ENCODE measurements around the gene CNGA1. TPM values are rescaled to one million over a fixed set of nuclear protein-coding genes. Genes with fewer than 3 reads are reported as not detected.

CNGA1 gene
- total and polyA plus RNA-seq, 2 donors (not counting 3 experiments of a cell fraction or from before 2014, with no cell fraction given) = not detected

- DNase-seq (ENCODE audit: low read depth, low spot score) (peak; percentile 56), FAIRE-seq (peak; percentile 64)
- Histone ChIP-seq H2AFZ (ENCODE audit: low read depth, low read length) (peak overlapping the region; percentile 62), H3K79me2 (ENCODE audit: control insufficient read depth, insufficient read depth, low read length) (no peaks in the 10 kb centered on the region), H3K4me3 (replicated peaks in 1 of 3; ENCODE audit: insufficient read depth in 1 of 3, low read depth in 1 of 3, low read length in 3 of 3) (peak overlapping the region; percentile 40 to 58 (median 46)), H3K36me3 (ENCODE audit: control insufficient read depth in 2 of 2, extremely low read depth in 1 of 2, insufficient read depth in 2 of 2, low read length in 2 of 2) (no peaks in the 10 kb centered on the region), H3K9me3 (replicated peaks; ENCODE audit: control insufficient read depth, insufficient read depth, low read length) (no peaks in the 10 kb centered on the region), H4K20me1 (replicated peaks; ENCODE audit: control insufficient read depth, extremely low read depth, insufficient read depth, low read length) (no peaks in the 10 kb centered on the region), H3K27me3 (ENCODE audit: control insufficient read depth in 2 of 2, insufficient read depth in 2 of 2, low read length in 2 of 2) (peaks cover 0 to 4% of the 10 kb centered on the region in 2 experiments), H3K9me1 (replicated peaks; ENCODE audit: control insufficient read depth, extremely low read depth, insufficient read depth, low read length) (no peaks in the 10 kb centered on the region), H3K4me2 (ENCODE audit: insufficient read depth, low read length) (peak overlapping the region; percentile 79), H3K27ac (ENCODE audit: insufficient read depth, low read depth, low read length) (peak overlapping the region; percentile 64), H3K9ac (replicated peaks; ENCODE audit: extremely low read depth, insufficient read depth, low read length) (peak overlapping the region; percentile 92), H3K4me1 (ENCODE audit: control insufficient read depth, extremely low read depth, insufficient read depth, low read length) (peaks cover 10% of the 10 kb centered on the region)
- TF ChIP-seq MYC (IDR thresholded peaks at IDR 0.05; ENCODE audit: low read depth, low read length) (no peak), FOS (IDR thresholded peaks at IDR 0.05; ENCODE audit: borderline replicate concordance, insufficient read depth, low read length) (peak; percentile 18)
- ChIA-PET CTCF (interaction anchor here (1.6 to 3.5 kb wide), 2 partner anchors 16 to 70 kb away, joined by 4 to 32 read pairs; no protein-coding TSS in a partner anchor), POLR2A (no interaction called here)
- dilution Hi-C loops (cut with MboI; ENCODE audit: extremely low pct_ligation_motif_present, low sequenced_read_pairs) = no loop called here
- intact Hi-C loops (cut with micrococcal nuclease) = no loop called here
- TSS peak; percentile 45 for BruUV-seq (replicated peaks)
Measured at GRCh38 chr4:48017108-48017571, 659 bp upstream of the CNGA1 start.

- peaks cover 0 to 4% of the 10 kb centered on the region in 2 experiments for H3K27me3 ChIP-seq (ENCODE audit: control insufficient read depth in 2 of 2, insufficient read depth in 2 of 2, low read length in 2 of 2)
- ChIA-PET POLR2A (no interaction called here), CTCF (interaction anchor here (0.9 to 1.2 kb wide), 3 partner anchors 25 to 77 kb away, joined by 3 to 4 read pairs (median 4); no protein-coding TSS in a partner anchor)
- no peaks in the 10 kb centered on the region for H3K36me3 ChIP-seq (ENCODE audit: control insufficient read depth in 2 of 2, extremely low read depth in 1 of 2, insufficient read depth in 2 of 2, low read length in 2 of 2)
- BruUV-seq (replicated peaks) = no TSS peak
- TF ChIP-seq CTCF (IDR thresholded peaks at IDR 0.05; ENCODE audit: extremely low read depth in 1 of 2, insufficient read depth in 1 of 2, low read depth in 1 of 2, low read length in 2 of 2) (no peak), GATA2 (IDR thresholded peaks at IDR 0.05; ENCODE audit: insufficient read depth, insufficient read length, low read depth, low read length) (no peak), FOS (IDR thresholded peaks at IDR 0.05; ENCODE audit: borderline replicate concordance, insufficient read depth, low read length) (no peak), MYC (IDR thresholded peaks at IDR 0.05; ENCODE audit: low read depth, low read length) (no peak), JUN (IDR thresholded peaks at IDR 0.05; ENCODE audit: borderline replicate concordance, insufficient read depth, insufficient read length, low read depth) (no peak), EZH2 (IDR thresholded peaks at IDR 0.05; ENCODE audit: borderline replicate concordance, low read depth, low read length, severe bottlenecking) (no peak), POLR2AphosphoS5 (IDR thresholded peaks at IDR 0.05; ENCODE audit: insufficient read depth, low read depth, low read length) (no peak), MAX (IDR thresholded peaks at IDR 0.05; ENCODE audit: insufficient read depth, insufficient read length) (no peak), POLR2A (IDR thresholded peaks at IDR 0.05; ENCODE audit: low read depth, low read length) (no peak)
- no peaks in the 10 kb centered on the region for H3K79me2 ChIP-seq (ENCODE audit: control insufficient read depth, insufficient read depth, low read length)
- dilution Hi-C loops (cut with MboI; ENCODE audit: extremely low pct_ligation_motif_present, low sequenced_read_pairs) (no loop called here), intact Hi-C loops (cut with micrococcal nuclease) (loop anchor here (1.0 kb wide), 2 partner anchors 65 to 101 kb away; partner anchors contain the start of gene NFXL1)
- FAIRE-seq (no peak), DNase-seq (ENCODE audit: low read depth, low spot score) (no peak)
- H3K4me3 ChIP-seq (replicated peaks in 1 of 3; ENCODE audit: insufficient read depth in 1 of 3, low read depth in 1 of 3, low read length in 3 of 3) = no peak overlapping the region
- H3K27ac ChIP-seq (ENCODE audit: insufficient read depth, low read depth, low read length) = no peak overlapping the region
- H3K4me1 ChIP-seq (ENCODE audit: control insufficient read depth, extremely low read depth, insufficient read depth, low read length) = peaks cover 10% of the 10 kb centered on the region
- H4K20me1 ChIP-seq (replicated peaks; ENCODE audit: control insufficient read depth, extremely low read depth, insufficient read depth, low read length) = no peaks in the 10 kb centered on the region
- no peak overlapping the region for H3K9ac ChIP-seq (replicated peaks; ENCODE audit: extremely low read depth, insufficient read depth, low read length)
- no peaks in the 10 kb centered on the region for H3K9me1 ChIP-seq (replicated peaks; ENCODE audit: control insufficient read depth, extremely low read depth, insufficient read depth, low read length)
- no peak overlapping the region for H2AFZ ChIP-seq (ENCODE audit: low read depth, low read length)
- no peaks in the 10 kb centered on the region for H3K9me3 ChIP-seq (replicated peaks; ENCODE audit: control insufficient read depth, insufficient read depth, low read length)
- H3K4me2 ChIP-seq (ENCODE audit: insufficient read depth, low read length) = peak overlapping the region; percentile 79
Measured at GRCh38 chr4:48015678-48016077, 803 bp downstream of the CNGA1 start.
